ENCODE results near the gene RIMS3.

GRCh38 chr1:40638097-40639036 lies 27.1 kb downstream of the RIMS3 start:
- TF ChIP-seq CTCF (conservative IDR thresholded peaks at IDR 0.05; ENCODE audit: low read depth, low read length) (no peak), EZH2 (IDR thresholded peaks at IDR 0.05; ENCODE audit: low read length, unreplicated experiment) (no peak), EZH2phosphoT487 (IDR thresholded peaks at IDR 0.05; ENCODE audit: borderline replicate concordance, low read length) (no peak)
